Measurements from ENCODE around the gene ARMC9.
"Not testable (repeated sequence)": the region's sequence is repeated elsewhere in the genome, so short reads cannot be mapped to it uniquely, and the experiment has no call there.

GRCh38 chr2:231400681-231401080, 202.2 kb downstream of the ARMC9 start:
- TF ChIP-seq ZNF580 (tag by site-specific recombination; IDR thresholded peaks at IDR 0.05); ZNF555 (tag by site-specific recombination; conservative IDR thresholded peaks at IDR 0.05): not testable (repeated sequence)
